IPS DF 4.7 (cell line): ENCODE results near the gene C1orf116.

Source experiments
- DNase-seq: peaks from one replicate; pipeline ENCODE4 v3.0.0-alpha.2; 2013; ENCODE audit warnings: low spot score; ENCODE audit errors: extremely low read depth

The C1orf116 gene

DNA sequence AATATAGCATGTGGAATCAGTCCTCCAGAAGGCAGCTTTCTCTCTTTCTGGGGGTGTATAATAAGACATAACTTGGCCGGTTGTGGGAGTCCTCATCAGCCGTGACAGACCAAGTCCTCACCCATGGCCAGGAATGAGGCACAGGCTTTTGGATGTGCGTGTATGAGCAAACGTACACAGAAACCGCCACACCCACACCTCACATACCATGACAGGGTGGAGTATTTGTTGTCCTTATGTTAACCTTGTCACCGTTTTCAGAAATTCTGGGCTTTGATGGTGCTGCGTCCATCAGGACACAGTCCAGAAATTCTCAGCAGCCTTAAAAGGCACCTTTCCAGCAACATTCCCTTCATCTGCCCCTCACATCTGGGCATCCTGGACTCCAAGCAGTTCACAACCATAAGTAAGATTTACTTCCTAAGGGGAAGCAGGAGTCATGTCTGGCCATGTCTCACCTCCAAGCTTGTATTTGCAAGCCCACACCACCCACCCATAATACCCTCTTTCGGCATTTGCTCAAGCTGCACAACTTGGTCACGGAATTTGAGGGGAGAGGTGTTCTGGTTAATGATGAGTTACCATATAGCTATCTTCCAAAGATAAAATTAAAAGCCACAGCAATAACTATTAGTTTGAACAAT is 12.4 kb downstream of the C1orf116 start:
- no peak for DNase-seq

- no peak for DNase-seq
These were observed 12.9 kb downstream of the C1orf116 start for GRCh38 chr1:207019661-207020060.

- no peak for DNase-seq
These were observed 13.4 kb downstream of the C1orf116 start for GRCh38 chr1:207019161-207019560.

DNA sequence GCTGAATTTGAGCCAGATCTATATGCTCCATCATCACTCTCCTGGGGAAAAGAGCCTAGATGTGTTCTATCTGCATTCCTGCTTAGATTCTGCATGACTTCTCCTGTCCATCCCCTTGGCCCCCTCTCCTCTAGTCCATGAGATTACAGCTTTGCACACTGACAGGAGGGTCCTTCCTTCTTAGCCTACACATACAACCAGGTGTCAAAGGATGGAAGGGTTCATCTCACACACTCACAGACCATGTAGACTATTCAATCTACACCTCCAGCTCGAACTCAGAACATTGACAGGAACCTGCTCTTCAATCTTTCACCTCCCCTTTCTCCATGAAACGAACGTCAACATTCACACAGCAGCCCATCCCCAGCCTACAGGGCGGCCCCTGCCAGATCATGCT is 13.8 kb downstream of the C1orf116 start:
- no peak for DNase-seq

DNA sequence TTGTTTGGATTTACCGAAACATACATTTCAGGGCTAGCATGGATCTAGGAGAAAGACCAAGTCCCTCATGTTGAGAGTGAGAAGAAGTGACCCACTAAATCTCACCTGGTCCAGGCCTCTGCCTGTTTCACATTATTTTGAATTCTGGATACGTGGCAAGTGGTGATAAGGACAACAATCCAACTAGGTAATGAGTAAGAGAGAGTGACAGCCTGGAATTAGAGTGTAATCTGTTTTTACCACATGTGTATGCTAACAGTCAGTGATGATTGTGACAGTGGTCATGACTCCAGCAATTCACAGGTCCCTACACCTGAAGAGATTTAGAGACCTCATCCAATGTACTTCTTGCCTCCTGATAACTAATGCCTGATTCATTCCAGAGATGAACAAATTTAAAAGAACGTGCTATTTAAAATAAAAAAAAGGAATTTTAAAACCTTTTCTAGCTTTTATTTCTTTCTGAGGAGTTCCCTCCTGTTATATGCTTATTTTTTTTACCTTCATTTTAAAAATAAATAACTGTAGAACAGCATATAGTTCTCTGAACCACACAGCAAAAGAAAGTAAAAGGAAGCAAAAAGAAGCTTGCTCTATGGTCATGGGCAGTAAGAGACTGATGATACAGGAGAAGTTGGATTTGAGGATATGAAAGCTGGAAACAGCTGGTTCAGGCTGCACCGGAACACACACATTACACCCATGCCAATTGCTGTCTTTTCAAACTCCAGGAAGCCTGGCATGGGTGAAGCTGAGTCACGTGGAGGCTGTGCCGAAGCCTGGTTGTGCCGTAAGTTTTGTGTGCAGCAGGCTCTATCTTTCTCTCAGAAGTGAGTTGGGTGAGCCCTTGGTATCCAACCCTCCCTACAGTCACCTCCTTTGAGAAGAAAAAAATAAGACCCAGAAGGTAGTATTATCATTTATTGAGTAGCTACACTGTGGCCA is 14.7 kb downstream of the C1orf116 start:
- no peak for DNase-seq

- DNase-seq, result no peak
These were observed 16.8 kb downstream of the C1orf116 start for GRCh38 chr1:207015791-207016190.

DNA sequence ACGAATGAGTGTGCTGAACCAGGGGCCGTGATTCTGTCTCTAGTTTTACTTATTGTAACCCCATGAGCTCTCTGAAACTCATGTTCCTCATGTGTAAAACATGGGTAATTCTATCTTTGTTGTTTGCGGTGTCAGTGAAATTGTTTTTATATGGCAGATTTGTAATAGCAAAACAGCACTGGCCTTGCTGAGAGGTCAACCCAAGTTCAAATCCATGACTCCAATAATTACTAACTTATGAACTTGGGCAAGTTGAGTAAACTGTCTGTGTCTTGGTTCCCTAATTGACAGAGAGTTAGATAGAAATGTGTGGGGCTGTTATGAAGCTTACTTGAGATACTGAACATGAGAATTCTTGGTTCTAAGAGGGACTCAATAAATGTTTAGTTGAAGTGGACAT is 17.8 kb downstream of the C1orf116 start:
- DNase-seq, result no peak

- DNase-seq, result no peak
These were observed 19.1 kb downstream of the C1orf116 start for GRCh38 chr1:207013321-207014085.

DNA sequence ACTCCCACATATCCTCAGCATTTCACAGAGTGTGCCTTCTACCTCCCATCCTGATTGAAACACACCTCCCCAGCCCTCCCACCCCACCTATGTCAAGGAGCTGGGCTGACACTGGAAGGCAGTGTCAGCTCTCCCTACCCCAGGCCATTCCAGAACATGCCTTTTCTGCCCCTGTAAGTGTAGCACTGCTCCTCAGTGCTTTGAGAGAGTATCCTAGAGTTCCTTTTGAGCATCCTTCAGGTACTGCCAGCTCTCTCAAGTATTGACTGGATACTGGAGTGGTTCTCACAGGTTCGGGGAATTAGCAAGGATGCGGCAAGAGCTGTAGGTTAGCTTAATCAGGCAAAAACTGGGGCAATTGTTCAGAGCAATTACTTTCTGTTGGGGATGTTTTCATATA is 21.8 kb downstream of the C1orf116 start:
- no peak for DNase-seq

- DNase-seq, result no peak
These were observed 22.6 kb downstream of the C1orf116 start for GRCh38 chr1:207009945-207010344.

- DNase-seq, result no peak
These were observed 23.2 kb downstream of the C1orf116 start for GRCh38 chr1:207009182-207009850.

GRCh38 chr1:207007352-207008033 is 25.1 kb downstream of the C1orf116 start:
- no peak for DNase-seq

DNA sequence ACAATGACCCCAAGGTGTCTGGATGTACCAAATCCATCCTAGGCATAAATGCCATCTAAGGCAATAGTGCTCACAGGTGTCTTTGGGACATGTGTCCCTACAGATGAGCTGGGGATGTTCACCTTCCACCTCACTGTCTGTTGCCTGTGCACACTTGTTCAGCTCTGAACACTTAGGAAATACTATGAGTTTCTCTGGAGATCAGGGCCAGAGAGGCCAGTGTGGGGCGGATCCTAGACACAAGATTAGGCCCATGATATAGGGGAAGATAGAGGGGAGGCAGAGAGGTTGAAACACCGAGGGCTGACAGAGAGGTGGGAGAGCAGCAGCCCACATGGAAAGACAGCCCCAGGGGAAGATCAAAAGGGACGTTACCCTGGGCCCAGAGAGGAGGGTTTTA is 25.6 kb downstream of the C1orf116 start:
- no peak for DNase-seq

DNA sequence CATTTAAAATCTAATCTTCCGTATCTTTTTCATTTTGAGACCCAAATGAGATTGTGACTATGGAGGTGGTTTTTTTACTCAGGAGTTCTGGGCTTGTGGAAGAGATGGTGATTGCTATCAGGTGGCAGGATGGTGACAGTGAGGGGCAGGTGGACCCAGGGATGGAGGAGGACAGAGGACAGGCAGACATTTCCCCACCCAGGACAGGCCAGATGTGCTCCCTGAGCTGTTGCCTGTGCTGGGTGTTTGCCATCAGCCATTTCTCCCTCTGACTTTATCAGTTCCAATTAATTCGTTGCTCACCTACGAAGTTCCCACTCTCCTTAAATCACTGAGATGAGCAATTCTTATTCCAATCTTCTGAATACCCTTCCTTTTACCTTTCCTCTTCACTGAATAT is 26.5 kb downstream of the C1orf116 start:
- no peak for DNase-seq

- peak; percentile 72 for DNase-seq
These were observed 27.4 kb downstream of the C1orf116 start for GRCh38 chr1:207004931-207005830.

DNA sequence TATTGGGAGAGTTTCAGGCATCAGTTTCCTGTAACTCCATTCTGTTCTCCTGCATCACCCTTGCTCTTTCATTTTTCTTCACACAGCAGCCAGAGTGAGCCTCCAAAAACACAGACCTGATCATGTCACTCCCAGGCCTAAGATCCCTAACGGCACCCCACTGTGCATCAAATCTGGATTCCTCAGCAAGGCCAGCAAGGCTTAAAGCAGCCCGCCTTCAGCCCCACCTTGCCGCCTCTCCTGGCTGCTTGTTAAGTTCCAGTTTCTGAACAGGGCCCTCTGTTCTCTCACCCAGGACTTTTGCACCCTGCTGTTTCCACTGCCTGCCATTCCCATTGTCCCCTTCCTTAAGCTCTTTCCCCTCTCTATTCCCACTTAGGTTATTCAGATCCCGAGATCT is 29.3 kb downstream of the C1orf116 start:
- no peak for DNase-seq

- DNase-seq, result no peak
These were observed 29.8 kb downstream of the C1orf116 start for GRCh38 chr1:207002724-207003146.

DNA sequence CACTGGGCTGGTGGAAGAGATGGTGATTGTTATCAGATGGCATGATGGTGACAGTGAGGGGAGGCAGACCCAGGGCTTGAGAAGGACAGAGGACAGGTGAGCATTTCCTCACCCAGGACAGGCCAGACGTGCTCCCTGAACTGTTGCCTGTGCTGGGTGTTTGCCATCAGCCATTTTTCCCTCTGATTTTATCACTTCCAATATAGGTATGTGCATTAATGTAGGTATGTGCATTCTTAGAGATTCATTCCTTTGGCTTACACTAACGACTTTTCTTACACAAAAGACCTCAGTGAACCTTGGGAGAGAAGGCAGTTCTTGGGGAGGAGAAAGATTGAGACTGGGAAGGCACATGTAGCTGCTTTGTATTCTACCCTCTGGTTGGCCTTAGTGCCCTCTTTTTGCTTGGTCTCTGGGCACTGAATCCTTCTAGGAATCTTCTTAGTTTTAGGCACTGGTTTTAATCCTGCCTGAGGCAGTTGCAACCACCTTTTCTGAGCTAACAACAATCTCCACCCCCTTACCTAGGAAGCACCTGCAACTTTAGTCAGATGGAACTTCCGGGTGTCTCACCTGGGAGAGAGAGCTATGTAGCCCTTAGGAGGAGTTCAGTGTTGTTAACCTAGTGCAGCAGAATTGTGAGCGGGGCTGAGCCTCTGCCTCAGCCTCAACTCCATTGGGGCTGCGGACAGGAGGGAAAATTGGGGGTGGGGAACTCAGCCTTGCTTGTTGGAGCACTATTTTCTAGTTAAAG is 30.9 kb downstream of the C1orf116 start:
- no peak for DNase-seq

- no peak for DNase-seq
These were observed 31.8 kb downstream of the C1orf116 start for GRCh38 chr1:207000651-207001291.
